ENCODE measurements around the gene WNT7A. TPM values are rescaled to one million over a fixed set of nuclear protein-coding genes. Genes with fewer than 3 reads are reported as not detected.

WNT7A gene
- total and polyA plus RNA-seq, 4 donors: not detected

DNA sequence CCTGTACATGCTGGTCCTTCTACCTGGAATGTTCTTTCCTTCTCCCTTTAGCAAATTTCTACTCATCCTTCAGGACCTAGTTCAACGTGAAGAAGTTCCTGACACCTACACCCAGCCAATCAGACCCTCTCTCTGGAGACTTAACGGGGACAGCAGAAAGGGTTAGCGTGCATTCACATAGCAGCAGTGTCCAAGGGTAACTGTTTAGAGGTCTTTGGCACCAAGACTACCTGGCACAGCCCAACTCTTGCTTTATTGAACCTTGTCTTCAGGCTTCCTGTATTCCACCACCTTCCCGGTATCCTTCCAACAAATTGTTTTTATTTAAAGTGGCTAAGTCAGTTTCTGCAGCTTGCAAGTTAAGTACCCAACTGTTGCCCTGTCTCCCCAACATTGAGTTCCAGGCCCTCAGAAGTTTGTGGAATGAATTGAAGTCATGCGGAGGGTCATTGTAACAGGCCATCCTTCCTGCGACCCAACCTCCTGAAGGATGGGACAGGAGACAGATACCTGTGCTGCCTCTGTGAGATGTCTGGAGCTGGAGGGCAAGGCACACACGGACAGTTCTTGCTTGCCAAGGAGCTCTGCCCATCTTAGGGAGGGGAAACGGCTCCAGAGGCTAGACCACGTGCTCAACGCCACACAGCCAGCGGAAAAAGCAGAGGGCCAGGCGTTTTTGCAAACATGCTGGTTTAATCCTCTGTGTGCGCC lies 14.4 kb upstream of the WNT7A start:
- 65% methylated on average over 13 of the region's 13 CpGs for WGBS
- Histone ChIP-seq H3K9me3 (ENCODE audit: control insufficient read depth in 4 of 4, low read length in 3 of 4) (peaks cover 0 to 11% (median 7%) of the 10 kb centered on the region in 4 donors), H3K27ac (ENCODE audit: low read depth in 1 of 2, low read length in 2 of 2) (no peak overlapping the region), H3K27me3 (ENCODE audit: control insufficient read depth in 4 of 4, insufficient read depth in 4 of 4, low read length in 3 of 4) (no peaks in the 10 kb centered on the region), H3K36me3 (ENCODE audit: control insufficient read depth in 4 of 4, insufficient read depth in 3 of 4, low read depth in 1 of 4, low read length in 3 of 4) (no peaks in the 10 kb centered on the region), H3K4me3 (ENCODE audit: low read depth in 1 of 3, low read length in 3 of 3) (no peak overlapping the region), H3K4me1 (ENCODE audit: control insufficient read depth in 4 of 4, insufficient read depth in 4 of 4, low read length in 3 of 4) (peaks cover 6 to 12% (median 7%) of the 10 kb centered on the region in 4 donors), H3K9ac (ENCODE audit: low read depth in 1 of 2, low read length in 2 of 2) (no peak overlapping the region)
- TF ChIP-seq NR2F2 (IDR thresholded peaks at IDR 0.05) (no peak), HNF4A (conservative IDR thresholded peaks at IDR 0.05) (no peak), FOXA2 (IDR thresholded peaks at IDR 0.05) (no peak), ATF3 (IDR thresholded peaks at IDR 0.05) (no peak), HNF4G (IDR thresholded peaks at IDR 0.05) (no peak), MAX (IDR thresholded peaks at IDR 0.05) (no peak), FOXA1 (IDR thresholded peaks at IDR 0.05) (no peak), ZBTB33 (IDR thresholded peaks at IDR 0.05) (no peak), YY1 (IDR thresholded peaks at IDR 0.05) (no peak), RXRA (IDR thresholded peaks at IDR 0.05) (no peak), SP1 (IDR thresholded peaks at IDR 0.05) (no peak), JUND (IDR thresholded peaks at IDR 0.05) (no peak), RAD21 (IDR thresholded peaks at IDR 0.05) (no peak), EGR1 (IDR thresholded peaks at IDR 0.05; ENCODE audit: low read depth in 2 of 2) (no peak), GABPA (IDR thresholded peaks at IDR 0.05 in 1 of 2, conservative IDR thresholded peaks at IDR 0.05 in 1 of 2) (no peak), TAF1 (conservative IDR thresholded peaks at IDR 0.05) (no peak)
- TF ChIP-seq, protein P1, sequence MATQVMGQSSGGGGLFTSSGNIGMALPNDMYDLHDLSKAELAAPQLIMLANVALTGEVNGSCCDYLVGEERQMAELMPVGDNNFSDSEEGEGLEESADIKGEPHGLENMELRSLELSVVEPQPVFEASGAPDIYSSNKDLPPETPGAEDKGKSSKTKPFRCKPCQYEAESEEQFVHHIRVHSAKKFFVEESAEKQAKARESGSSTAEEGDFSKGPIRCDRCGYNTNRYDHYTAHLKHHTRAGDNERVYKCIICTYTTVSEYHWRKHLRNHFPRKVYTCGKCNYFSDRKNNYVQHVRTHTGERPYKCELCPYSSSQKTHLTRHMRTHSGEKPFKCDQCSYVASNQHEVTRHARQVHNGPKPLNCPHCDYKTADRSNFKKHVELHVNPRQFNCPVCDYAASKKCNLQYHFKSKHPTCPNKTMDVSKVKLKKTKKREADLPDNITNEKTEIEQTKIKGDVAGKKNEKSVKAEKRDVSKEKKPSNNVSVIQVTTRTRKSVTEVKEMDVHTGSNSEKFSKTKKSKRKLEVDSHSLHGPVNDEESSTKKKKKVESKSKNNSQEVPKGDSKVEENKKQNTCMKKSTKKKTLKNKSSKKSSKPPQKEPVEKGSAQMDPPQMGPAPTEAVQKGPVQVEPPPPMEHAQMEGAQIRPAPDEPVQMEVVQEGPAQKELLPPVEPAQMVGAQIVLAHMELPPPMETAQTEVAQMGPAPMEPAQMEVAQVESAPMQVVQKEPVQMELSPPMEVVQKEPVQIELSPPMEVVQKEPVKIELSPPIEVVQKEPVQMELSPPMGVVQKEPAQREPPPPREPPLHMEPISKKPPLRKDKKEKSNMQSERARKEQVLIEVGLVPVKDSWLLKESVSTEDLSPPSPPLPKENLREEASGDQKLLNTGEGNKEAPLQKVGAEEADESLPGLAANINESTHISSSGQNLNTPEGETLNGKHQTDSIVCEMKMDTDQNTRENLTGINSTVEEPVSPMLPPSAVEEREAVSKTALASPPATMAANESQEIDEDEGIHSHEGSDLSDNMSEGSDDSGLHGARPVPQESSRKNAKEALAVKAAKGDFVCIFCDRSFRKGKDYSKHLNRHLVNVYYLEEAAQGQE (IDR thresholded peaks at IDR 0.05): no peak
- TF ChIP-seq, protein P2, sequence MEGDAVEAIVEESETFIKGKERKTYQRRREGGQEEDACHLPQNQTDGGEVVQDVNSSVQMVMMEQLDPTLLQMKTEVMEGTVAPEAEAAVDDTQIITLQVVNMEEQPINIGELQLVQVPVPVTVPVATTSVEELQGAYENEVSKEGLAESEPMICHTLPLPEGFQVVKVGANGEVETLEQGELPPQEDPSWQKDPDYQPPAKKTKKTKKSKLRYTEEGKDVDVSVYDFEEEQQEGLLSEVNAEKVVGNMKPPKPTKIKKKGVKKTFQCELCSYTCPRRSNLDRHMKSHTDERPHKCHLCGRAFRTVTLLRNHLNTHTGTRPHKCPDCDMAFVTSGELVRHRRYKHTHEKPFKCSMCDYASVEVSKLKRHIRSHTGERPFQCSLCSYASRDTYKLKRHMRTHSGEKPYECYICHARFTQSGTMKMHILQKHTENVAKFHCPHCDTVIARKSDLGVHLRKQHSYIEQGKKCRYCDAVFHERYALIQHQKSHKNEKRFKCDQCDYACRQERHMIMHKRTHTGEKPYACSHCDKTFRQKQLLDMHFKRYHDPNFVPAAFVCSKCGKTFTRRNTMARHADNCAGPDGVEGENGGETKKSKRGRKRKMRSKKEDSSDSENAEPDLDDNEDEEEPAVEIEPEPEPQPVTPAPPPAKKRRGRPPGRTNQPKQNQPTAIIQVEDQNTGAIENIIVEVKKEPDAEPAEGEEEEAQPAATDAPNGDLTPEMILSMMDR (IDR thresholded peaks at IDR 0.05; ENCODE audit: low read depth, low read length, missing input control): no peak
- DNase-seq (ENCODE audit: low spot score): no peak

All from liver (tissue), 9 donors.